Endothelial cell of umbilical vein (primary cell): ENCODE data around the gene KCNQ2. TPM values are rescaled to one million over a fixed set of nuclear protein-coding genes. Genes with fewer than 3 reads are reported as not detected.

Experiments used
- BruUV-seq: library from RNA; stranded (reverse); fragments of 400-500 nt; replicated peaks from 2 replicates; lab custom pipeline; 2021; lab: Mats Ljungman, UMichigan
- CTCF ChIA-PET: fragments of 300-600, 350-600 bp; sonication (Branson Sonifier 250); formaldehyde crosslinking; loops from one replicate; lab custom pipeline; 2021; ENCODE audit warnings: antibody characterized with exemption, inconsistent platforms; lab: Charles Lee
- POLR2A ChIA-PET: fragments of 300-600, 350-600 bp; sonication (Branson Sonifier 250); formaldehyde crosslinking; loops from one replicate; lab custom pipeline; 2021; ENCODE audit warnings: antibody characterized with exemption, inconsistent platforms; lab: Charles Lee
- DNase-seq: peaks from one replicate; pipeline ENCODE4 v3.0.0-alpha.2; 2011; ENCODE audit warnings: low read depth, low spot score
- FAIRE-seq: peaks from 2 replicates; lab custom pipeline; 2011; peaks lifted over from hg19 to GRCh38; lab: Jason Lieb, UNC
- H2AFZ ChIP-seq: 2 replicates; pipeline ENCODE4 v1.6.0; 2012; ENCODE audit warnings: low read depth, low read length, control low read depth, inconsistent platforms
- H3K27ac ChIP-seq: 2 replicates; pipeline ENCODE4 v1.5.1; 2011; ENCODE audit warnings: low read depth, mild to moderate bottlenecking, control low read depth, low read length, moderate library complexity; ENCODE audit not compliant: insufficient read depth
- H3K27me3 ChIP-seq, 2 experiments: 2 replicates each; pipeline versions ENCODE4 v1.6.0 to v1.6.1; 2011; ENCODE audit warnings: low read length in 2 of 2, mixed read lengths in 1 of 2; ENCODE audit not compliant: control insufficient read depth in 2 of 2, insufficient read depth in 2 of 2
- H3K36me3 ChIP-seq, 2 experiments: 2 replicates in 1 of 2; 3 replicates in 1 of 2; pipeline ENCODE4 v1.5.1; 2011; ENCODE audit warnings: low read length in 2 of 2, mild to moderate bottlenecking in 1 of 2, moderate library complexity in 1 of 2; ENCODE audit not compliant: control insufficient read depth in 2 of 2, insufficient read depth in 2 of 2; ENCODE audit errors: extremely low read depth in 1 of 2
- H3K4me1 ChIP-seq: 3 replicates; pipeline ENCODE4 v1.5.1; 2011; ENCODE audit warnings: mild to moderate bottlenecking, low read length; ENCODE audit not compliant: control insufficient read depth, insufficient read depth; ENCODE audit errors: extremely low read depth
- H3K4me2 ChIP-seq: 2 replicates; pipeline ENCODE4 v1.6.1; 2011; ENCODE audit warnings: low read length, control low read depth, mixed read lengths; ENCODE audit not compliant: insufficient read depth
- H3K4me3 ChIP-seq, 3 experiments: fragments of 200-600 bp in 1 of 3; sonication (generic), shearing (Covaris generic) in 1 of 3; replicated peaks in 1 of 3; 2 replicates each; pipeline ENCODE4 v1.5.1; 2011 to 2016; ENCODE audit warnings: control low read depth in 3 of 3, low read length in 3 of 3, mild to moderate bottlenecking in 2 of 3, inconsistent platforms in 1 of 3, low read depth in 1 of 3, moderate library complexity in 1 of 3; ENCODE audit not compliant: insufficient read depth in 1 of 3
- H3K79me2 ChIP-seq: 2 replicates; pipeline ENCODE4 v1.6.0; 2012; ENCODE audit warnings: low read length, inconsistent platforms; ENCODE audit not compliant: control insufficient read depth, insufficient read depth
- H3K9ac ChIP-seq: replicated peaks from 2 replicates; pipeline ENCODE3; 2011; ENCODE audit warnings: low read length, control low read depth; ENCODE audit not compliant: insufficient read depth; ENCODE audit errors: extremely low read depth
- H3K9me1 ChIP-seq: replicated peaks from 3 replicates; pipeline ENCODE4 v1.6.0; 2011; ENCODE audit warnings: mild to moderate bottlenecking, low read length; ENCODE audit not compliant: control insufficient read depth, insufficient read depth; ENCODE audit errors: extremely low read depth
- H3K9me3 ChIP-seq: replicated peaks from 2 replicates; pipeline ENCODE4 v1.5.1; 2012; ENCODE audit warnings: low read length, inconsistent platforms; ENCODE audit not compliant: control insufficient read depth, insufficient read depth
- H4K20me1 ChIP-seq: replicated peaks from 2 replicates; pipeline ENCODE3; 2011; ENCODE audit warnings: mild to moderate bottlenecking, low read length; ENCODE audit not compliant: control insufficient read depth, insufficient read depth; ENCODE audit errors: extremely low read depth
- CTCF ChIP-seq, 2 donors: IDR thresholded peaks; 1 replicate in 1 of 2; 2 replicates in 1 of 2; pipeline ENCODE4 v1.5.1; 2011; ENCODE audit warnings: low read length in 2 of 2, mild to moderate bottlenecking in 2 of 2, moderate library complexity in 2 of 2, control low read depth in 1 of 2, inconsistent platforms in 1 of 2, low read depth in 1 of 2; ENCODE audit not compliant: insufficient read depth in 1 of 2; ENCODE audit errors: extremely low read depth in 1 of 2
- EZH2 ChIP-seq: IDR thresholded peaks from 2 replicates; pipeline ENCODE4 v1.6.1; 2012; ENCODE audit warnings: borderline replicate concordance, low read depth, mild to moderate bottlenecking, moderate library complexity, low read length, inconsistent platforms; ENCODE audit not compliant: severe bottlenecking
- FOS ChIP-seq: IDR thresholded peaks from 2 replicates; pipeline ENCODE4 v1.6.1; 2011; ENCODE audit warnings: mild to moderate bottlenecking, low read length, moderate library complexity, borderline replicate concordance; ENCODE audit not compliant: insufficient read depth
- GATA2 ChIP-seq: IDR thresholded peaks from 2 replicates; pipeline ENCODE4 v1.7.0; 2011; ENCODE audit warnings: low read depth, mild to moderate bottlenecking, moderate library complexity, mixed read lengths, low read length; ENCODE audit not compliant: insufficient read length, insufficient read depth
- JUN ChIP-seq: IDR thresholded peaks from 2 replicates; pipeline ENCODE4 v1.6.1; 2011; ENCODE audit warnings: borderline replicate concordance, low read depth; ENCODE audit not compliant: insufficient read length, insufficient read depth
- MAX ChIP-seq: IDR thresholded peaks from 2 replicates; pipeline ENCODE4 v1.6.1; 2011; ENCODE audit not compliant: insufficient read depth, insufficient read length
- MYC ChIP-seq: IDR thresholded peaks from one replicate; pipeline ENCODE4 v1.6.1; 2011; ENCODE audit warnings: mild to moderate bottlenecking, low read depth, low read length
- POLR2A ChIP-seq: IDR thresholded peaks from 2 replicates; pipeline ENCODE4 v1.6.1; 2012; ENCODE audit warnings: low read depth, mild to moderate bottlenecking, control low read depth, low read length
- POLR2AphosphoS5 ChIP-seq: IDR thresholded peaks from 2 replicates; pipeline ENCODE4 v1.6.1; 2012; ENCODE audit warnings: low read depth, mild to moderate bottlenecking, control low read depth, low read length, moderate library complexity; ENCODE audit not compliant: insufficient read depth
- dilution Hi-C: fragments of 300-500 bp; cut with MboI; formaldehyde crosslinking; loops from one replicate; pipeline ENCODE4 v1.15.0; 2019; ENCODE audit warnings: low sequenced_read_pairs; ENCODE audit not compliant: extremely low pct_ligation_motif_present
- intact Hi-C: fragments of 100-400 bp; cut with micrococcal nuclease; formaldehyde crosslinking; loops from one replicate; pipeline ENCODE4 v1.10.0; 2022
- polyA plus RNA-seq, 4 experiments: library from polyadenylated mRNA; depleted of rRNA in 3 of 4; stranded (reverse) in 3 of 4; unstranded in 1 of 4; fragments of >200 nt; gene quantifications; 2 replicates each; pipeline versions ENCODE4 v1.2.1 to v1.2.3, GENCODE V29; 2011 to 2012; ENCODE audit warnings: missing spikeins in 1 of 4
- total RNA-seq: library from RNA; stranded (reverse); gene quantifications from 2 replicates; pipeline ENCODE4 v1.2.3, GENCODE V29; 2021

Gene KCNQ2
- total and polyA plus RNA-seq, 2 donors (not counting 3 experiments of a cell fraction or from before 2014, with no cell fraction given), result not detected

- ChIA-PET POLR2A (no interaction called here), CTCF (interaction anchor here (0.8 kb wide), 1 partner anchor 626 kb away, joined by 3 read pairs; no protein-coding TSS in a partner anchor)
- FAIRE-seq, result no peak
- no peak overlapping the region for H3K4me3 ChIP-seq
- dilution Hi-C loops (no loop called here), intact Hi-C loops (no loop called here)
- H3K9me3 ChIP-seq, result no peaks in the 10 kb centered on the region
- no peaks in the 10 kb centered on the region for H4K20me1 ChIP-seq
- no peaks in the 10 kb centered on the region for H3K9me1 ChIP-seq
- no peak overlapping the region for H2AFZ ChIP-seq
- H3K36me3 ChIP-seq, result no peaks in the 10 kb centered on the region
- no peak overlapping the region for H3K9ac ChIP-seq
- no peaks in the 10 kb centered on the region for H3K79me2 ChIP-seq
- no TSS peak for BruUV-seq
- no peaks in the 10 kb centered on the region for H3K4me1 ChIP-seq
- no peaks in the 10 kb centered on the region for H3K27me3 ChIP-seq
- TF ChIP-seq JUN (no peak), EZH2 (no peak), POLR2AphosphoS5 (no peak), MAX (no peak), FOS (no peak), CTCF (IDR thresholded peaks at IDR 0.05; ENCODE audit: extremely low read depth in 1 of 2, insufficient read depth in 1 of 2, low read depth in 1 of 2, low read length in 2 of 2) (no peak), GATA2 (no peak), MYC (no peak), POLR2A (no peak)
- DNase-seq, result no peak
- no peak overlapping the region for H3K4me2 ChIP-seq
- H3K27ac ChIP-seq, result no peak overlapping the region
These were observed 22.1 kb upstream of the KCNQ2 start for GRCh38 chr20:63494420-63495166.
